HCT116 (cell line): Measurements from ENCODE around the gene P2RX7. TPM values are rescaled to one million over a fixed set of nuclear protein-coding genes. Genes with fewer than 3 reads are reported as not detected.

Experiments used
- ATAC-seq: fragments of 200-7000 bp; cut with Tn5 transposase; 2 replicates; pipeline ENCODE4 v1.9.1; 2020; ENCODE audit warnings: mild to moderate bottlenecking, moderate library complexity
- BruUV-seq: library from RNA; stranded (reverse); fragments of 400-500 nt; replicated peaks from 2 replicates; lab custom pipeline; 2021; lab: Mats Ljungman, UMichigan
- CTCF ChIA-PET: fragments of 300-600 bp; sonication (Branson Sonifier 250); formaldehyde crosslinking; loops from one replicate; lab custom pipeline; 2021; ENCODE audit warnings: antibody characterized with exemption; lab: Charles Lee
- POLR2A ChIA-PET: fragments of 300-600, 350-600 bp; sonication (Branson Sonifier 250); formaldehyde crosslinking; loops from one replicate; lab custom pipeline; 2021; ENCODE audit warnings: antibody characterized with exemption; lab: Charles Lee
- RAD21 ChIA-PET, 2 experiments: fragments of 300-600 bp; sonication (Branson Sonifier 250); formaldehyde crosslinking; loops; one replicate each; lab custom pipeline; 2023; ENCODE audit warnings: low total read pairs in 2 of 2; ENCODE audit not compliant: uncharacterized antibody in 2 of 2, unreplicated experiment in 2 of 2, low non-redundant PET in 1 of 2; lab: Charles Lee
- DNase-seq: peaks from one replicate; pipeline ENCODE4 v3.0.0-alpha.2; 2010; ENCODE audit warnings: low read depth, low spot score
- H2AFZ ChIP-seq: fragments of 200-600 bp; shearing (Covaris generic), sonication (generic); 2 replicates; pipeline ENCODE4 v1.6.1; 2017; ENCODE audit warnings: low read depth, mixed run types, mixed read lengths, antibody characterized with exemption, low read length; ENCODE audit not compliant: poor library complexity, severe bottlenecking
- H3K27ac ChIP-seq: 2 replicates; pipeline ENCODE4 v1.5.1; 2012; ENCODE audit warnings: low read depth, low read length
- H3K27me3 ChIP-seq: fragments of 200-600 bp; sonication (generic); 2 replicates; pipeline ENCODE4 v1.6.1; 2016; ENCODE audit warnings: mixed run types, low read length, mixed read lengths; ENCODE audit not compliant: insufficient read depth
- H3K36me3 ChIP-seq, 2 experiments: fragments of 200-500 bp in 1 of 2; fragments of 200-600 bp in 1 of 2; sonication (Bioruptor generic) in 1 of 2; sonication (generic) in 1 of 2; 2 replicates each; pipeline versions ENCODE4 v1.5.1 to v1.6.1; 2014 to 2016; ENCODE audit warnings: low read length in 2 of 2, inconsistent platforms in 1 of 2, mixed read lengths in 1 of 2, mixed run types in 1 of 2; ENCODE audit not compliant: insufficient read depth in 2 of 2, control insufficient read depth in 1 of 2
- H3K4me1 ChIP-seq, 2 experiments: fragments of 200-600 bp in 1 of 2; sonication (generic) in 1 of 2; 2 replicates each; pipeline versions ENCODE4 v1.5.1 to v1.6.1; 2012 to 2017; ENCODE audit warnings: low read length in 2 of 2, inconsistent platforms in 1 of 2, mild to moderate bottlenecking in 1 of 2, mixed read lengths in 1 of 2, mixed run types in 1 of 2, moderate library complexity in 1 of 2; ENCODE audit not compliant: insufficient read depth in 2 of 2, control insufficient read depth in 1 of 2
- H3K4me2 ChIP-seq: fragments of 200-600 bp; sonication (generic); 2 replicates; pipeline ENCODE4 v1.6.1; 2017; ENCODE audit warnings: mixed run types, low read length, mixed read lengths
- H3K4me3 ChIP-seq, 2 experiments: fragments of 200-600 bp in 1 of 2; sonication (generic) in 1 of 2; replicated peaks in 1 of 2; 2 replicates each; pipeline ENCODE4 v1.5.1; 2011 to 2016; ENCODE audit warnings: low read length in 2 of 2, control low read depth in 1 of 2, low read depth in 1 of 2, mild to moderate bottlenecking in 1 of 2, mixed read lengths in 1 of 2, mixed run types in 1 of 2
- H3K79me2 ChIP-seq: fragments of 200-600 bp; sonication (generic); 2 replicates; pipeline ENCODE4 v1.6.1; 2017; ENCODE audit warnings: mild to moderate bottlenecking, mixed run types, low read length, moderate library complexity, mixed read lengths; ENCODE audit not compliant: insufficient read depth
- H3K9ac ChIP-seq: fragments of 200-600 bp; sonication (generic); 2 replicates; pipeline ENCODE4 v1.6.1; 2016; ENCODE audit warnings: low read length, mixed read lengths
- H3K9me2 ChIP-seq: fragments of 200-600 bp; sonication (generic), shearing (Covaris generic); 2 replicates; pipeline ENCODE4 v1.6.1; 2017; ENCODE audit warnings: mixed run types, mild to moderate bottlenecking, moderate library complexity; ENCODE audit not compliant: insufficient read depth
- H3K9me3 ChIP-seq, 2 experiments: fragments of 200-500 bp in 1 of 2; fragments of 200-600 bp in 1 of 2; sonication (Bioruptor generic) in 1 of 2; sonication (generic) in 1 of 2; 2 replicates each; pipeline ENCODE4 v1.6.1; 2014 to 2017; ENCODE audit warnings: low read length in 2 of 2, mixed read lengths in 2 of 2, inconsistent platforms in 1 of 2, low read depth in 1 of 2, mild to moderate bottlenecking in 1 of 2, mixed run types in 1 of 2, moderate library complexity in 1 of 2; ENCODE audit not compliant: control insufficient read depth in 1 of 2, insufficient read depth in 1 of 2
- H4K20me1 ChIP-seq: fragments of 200-600 bp; sonication (generic), shearing (Covaris generic); 2 replicates; pipeline ENCODE4 v1.6.1; 2017; ENCODE audit warnings: mixed run types, mild to moderate bottlenecking, moderate library complexity; ENCODE audit not compliant: insufficient read depth
- ATF3 ChIP-seq: IDR thresholded peaks from 2 replicates; pipeline ENCODE4 v1.6.1; 2012
- ELF1 ChIP-seq: IDR thresholded peaks from 2 replicates; pipeline ENCODE4 v1.6.1; 2012; ENCODE audit warnings: low read depth, borderline replicate concordance
- EZH2 ChIP-seq: fragments of 200-600 bp; sonication (generic); IDR thresholded peaks from 2 replicates; pipeline ENCODE4 v1.6.1; 2017; ENCODE audit warnings: antibody characterized with exemption, mixed run types
- POLR2A ChIP-seq: IDR thresholded peaks from 2 replicates; pipeline ENCODE4 v1.7.0; 2011; ENCODE audit warnings: borderline replicate concordance; ENCODE audit not compliant: insufficient read depth, insufficient read length; ENCODE audit errors: extremely low read depth
- POLR2AphosphoS5 ChIP-seq: IDR thresholded peaks from 2 replicates; pipeline ENCODE4 v1.6.1; 2011; ENCODE audit warnings: mild to moderate bottlenecking, low read depth, low read length, moderate library complexity
- SP1 ChIP-seq: IDR thresholded peaks from 2 replicates; pipeline ENCODE4 v1.6.1; 2012; ENCODE audit warnings: low read depth
- TCF7L2 ChIP-seq: IDR thresholded peaks from 2 replicates; pipeline ENCODE4 v1.7.0; 2011; ENCODE audit warnings: borderline replicate concordance, inconsistent platforms; ENCODE audit not compliant: insufficient read depth, insufficient read length; ENCODE audit errors: extremely low read depth
- ZBTB33 ChIP-seq: IDR thresholded peaks from 2 replicates; pipeline ENCODE4 v1.6.1; 2011; ENCODE audit warnings: mild to moderate bottlenecking, low read length, moderate library complexity; ENCODE audit not compliant: insufficient replicate concordance; ENCODE audit errors: extremely low read depth
- ZFX ChIP-seq: fragments of 450-650 bp; IDR thresholded peaks from 2 replicates; pipeline ENCODE4 v1.6.1; 2017
- intact Hi-C: fragments of 100-400 bp; cut with micrococcal nuclease; formaldehyde crosslinking; loops from 2 replicates; pipeline ENCODE4 v1.10.0; 2022
- total RNA-seq: library from RNA; stranded (reverse); gene quantifications from one replicate; pipeline ENCODE4 v1.2.1, GENCODE V29; 2021; ENCODE audit not compliant: unreplicated experiment

The P2RX7 gene
- total RNA-seq, 1 experiment from 2014 or later, result 1.5 TPM

GRCh38 chr12:121129811-121130147 lies 2.9 kb upstream of the P2RX7 start:
- TF ChIP-seq EZH2 (no peak), POLR2AphosphoS5 (no peak), ATF3 (no peak), POLR2A (no peak), ZBTB33 (no peak), ELF1 (no peak), ZFX (no peak), SP1 (no peak), TCF7L2 (no peak)
- no peak for DNase-seq

More at GRCh38 chr12:121129811-121130147, 2.9 kb upstream of the P2RX7 start:
- no peaks in the 10 kb centered on the region for H3K36me3 ChIP-seq
- H3K79me2 ChIP-seq, result no peaks in the 10 kb centered on the region
- no TSS peak for BruUV-seq
- RAD21 ChIA-PET, result no interaction called here
- no peak overlapping the region for H3K4me3 ChIP-seq
- no peak overlapping the region for H3K4me2 ChIP-seq
- no peaks in the 10 kb centered on the region for H4K20me1 ChIP-seq
- peaks cover 11 to 28% of the 10 kb centered on the region in 2 experiments for H3K4me1 ChIP-seq
- ATAC-seq, result no peak
- H3K9ac ChIP-seq, result no peak overlapping the region
- H2AFZ ChIP-seq, result no peak overlapping the region
- no peaks in the 10 kb centered on the region for H3K9me2 ChIP-seq
- CTCF ChIA-PET, result no interaction called here
- intact Hi-C loops, result loop anchor here (5.0 kb wide), 1 partner anchor 88 kb away; no protein-coding TSS in a partner anchor
- no peak overlapping the region for H3K27ac ChIP-seq
- no peaks in the 10 kb centered on the region for H3K27me3 ChIP-seq
- no peaks in the 10 kb centered on the region for H3K9me3 ChIP-seq
- POLR2A ChIA-PET, result no interaction called here
